NCI-H748 (cell line): ENCODE measurements around the gene PRKAR1B.

ENCODE experiments used
- DNase-seq: peaks from one replicate; lab custom pipeline; 2025; ENCODE audit not compliant: unreplicated experiment; lab: John Stamatoyannopoulos, UW

Gene PRKAR1B

GRCh38 chr7:698515-699475 is 28.3 kb downstream of the PRKAR1B start:
- no peak for DNase-seq

GRCh38 chr7:696812-697551 is 30.1 kb downstream of the PRKAR1B start:
- DNase-seq = no peak

DNA sequence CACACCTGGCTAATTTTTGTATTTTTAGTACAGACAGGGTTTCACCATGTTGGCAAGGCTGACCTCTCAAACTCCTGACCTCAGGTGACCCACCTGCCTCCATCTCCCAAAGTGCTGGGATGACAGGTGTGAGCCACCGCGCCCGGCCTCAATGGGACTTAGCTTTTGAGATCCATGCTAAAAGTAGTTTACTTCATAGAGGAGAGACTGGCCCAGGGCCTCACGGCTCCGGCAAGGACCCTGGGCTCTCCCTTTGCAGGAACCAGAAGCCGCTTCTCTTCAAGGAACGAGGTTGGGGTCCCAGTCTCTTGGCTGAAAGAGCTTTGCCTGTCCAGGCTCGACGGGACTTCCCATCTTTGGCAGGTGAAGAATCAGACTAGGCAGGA is 30.7 kb downstream of the PRKAR1B start:
- DNase-seq = no peak

- DNase-seq = no peak
These were observed 33.8 kb downstream of the PRKAR1B start for GRCh38 chr7:693280-693679.

- DNase-seq = peak; percentile 50
These were observed 35.6 kb downstream of the PRKAR1B start for GRCh38 chr7:691361-692045.

- no peak for DNase-seq
These were observed 36.4 kb downstream of the PRKAR1B start for GRCh38 chr7:690478-691360.

- DNase-seq = no peak
These were observed 41.5 kb downstream of the PRKAR1B start for GRCh38 chr7:685540-685939.

- DNase-seq = no peak
These were observed 42.7 kb downstream of the PRKAR1B start for GRCh38 chr7:684416-684815.

DNA sequence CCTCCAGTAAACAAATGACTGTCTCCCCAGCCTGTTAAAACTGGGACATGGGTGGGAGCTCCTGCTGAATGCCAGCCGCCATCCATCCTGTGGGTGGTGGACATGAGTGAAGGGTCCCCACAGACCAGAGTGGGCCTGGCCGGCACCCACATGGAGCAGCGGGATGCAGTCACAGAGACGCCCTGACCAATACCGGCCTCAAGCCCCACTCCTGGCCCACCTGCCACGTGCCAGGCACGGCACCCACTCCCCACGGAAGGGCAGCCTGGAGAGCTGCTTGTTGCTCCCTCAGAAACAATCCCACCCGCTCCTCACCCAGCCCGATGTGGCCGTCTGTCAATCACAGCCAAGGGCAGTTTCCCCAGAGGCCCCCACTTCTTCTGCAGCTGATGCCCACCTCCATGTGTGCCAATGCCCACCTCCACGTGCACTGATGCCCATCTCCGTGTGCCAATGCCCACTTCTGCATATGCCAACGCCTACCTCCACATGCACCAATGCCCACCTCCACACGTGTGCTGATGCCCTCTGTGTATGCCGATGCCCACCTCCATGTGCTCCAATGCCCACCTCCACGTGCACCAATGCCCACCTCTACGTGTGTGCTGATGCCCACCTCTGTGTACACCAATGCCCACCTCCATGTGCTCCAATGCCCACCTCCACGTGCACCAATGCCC is 43.4 kb downstream of the PRKAR1B start:
- no peak for DNase-seq

DNA sequence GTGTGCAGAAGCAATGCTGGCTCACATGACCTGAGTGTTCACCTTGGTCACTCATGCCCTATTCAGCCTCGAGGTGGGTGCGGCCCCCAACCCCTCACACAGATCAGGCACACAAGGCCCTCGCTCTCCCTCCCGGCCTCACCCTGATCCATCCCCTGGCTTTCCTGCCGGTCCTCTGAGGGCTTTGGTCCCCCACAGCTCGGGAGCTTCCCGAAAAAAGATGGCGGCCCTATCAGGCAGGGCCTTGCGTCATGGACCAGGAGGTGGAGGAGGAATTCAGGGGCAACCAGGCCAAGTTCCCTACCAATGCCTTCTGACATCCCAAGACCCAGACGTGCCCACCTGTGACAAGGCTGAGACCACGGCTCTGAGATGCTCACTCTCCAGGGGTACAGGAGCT is 44.3 kb downstream of the PRKAR1B start:
- no peak for DNase-seq

- no peak for DNase-seq
These were observed 45.4 kb downstream of the PRKAR1B start for GRCh38 chr7:681551-682307.

- DNase-seq = no peak
These were observed 46.5 kb downstream of the PRKAR1B start for GRCh38 chr7:680411-681127.

GRCh38 chr7:676972-677385 is 50.1 kb downstream of the PRKAR1B start:
- no peak for DNase-seq

DNA sequence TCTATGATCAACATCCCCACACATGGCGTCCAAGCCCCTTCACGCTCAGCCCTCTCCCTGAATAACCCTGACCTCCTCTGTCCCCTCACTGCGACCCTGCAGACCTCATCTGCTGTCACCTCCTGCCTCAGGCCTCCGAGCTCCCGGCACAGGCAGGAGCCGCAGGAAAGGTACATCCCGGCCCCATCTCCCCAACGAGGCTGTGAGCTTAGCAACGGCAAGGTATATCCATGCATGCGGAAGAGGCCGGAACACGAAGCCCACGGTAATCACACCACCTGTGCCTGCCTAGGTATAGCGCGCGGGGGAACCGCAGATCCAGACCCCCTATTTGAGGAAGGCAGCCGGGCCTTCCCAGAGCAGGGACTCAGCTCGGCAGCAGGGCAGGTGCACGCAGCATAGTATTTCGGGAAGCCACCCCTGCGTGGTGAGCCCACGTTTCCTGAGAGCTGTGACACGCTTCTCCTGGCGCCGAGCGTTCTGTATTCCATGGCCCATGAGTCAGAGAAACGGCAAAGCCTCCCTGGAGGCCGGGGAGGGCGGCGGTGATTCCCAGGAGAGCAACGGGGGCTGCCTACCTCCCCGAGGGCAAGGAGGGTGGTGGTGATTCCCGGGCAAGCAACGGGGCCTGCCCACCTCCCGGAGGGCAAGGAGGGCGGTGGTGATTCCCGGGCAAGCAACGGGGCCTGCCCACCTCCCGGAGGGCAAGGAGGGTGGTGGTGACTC is 50.7 kb downstream of the PRKAR1B start:
- DNase-seq = no peak

DNA sequence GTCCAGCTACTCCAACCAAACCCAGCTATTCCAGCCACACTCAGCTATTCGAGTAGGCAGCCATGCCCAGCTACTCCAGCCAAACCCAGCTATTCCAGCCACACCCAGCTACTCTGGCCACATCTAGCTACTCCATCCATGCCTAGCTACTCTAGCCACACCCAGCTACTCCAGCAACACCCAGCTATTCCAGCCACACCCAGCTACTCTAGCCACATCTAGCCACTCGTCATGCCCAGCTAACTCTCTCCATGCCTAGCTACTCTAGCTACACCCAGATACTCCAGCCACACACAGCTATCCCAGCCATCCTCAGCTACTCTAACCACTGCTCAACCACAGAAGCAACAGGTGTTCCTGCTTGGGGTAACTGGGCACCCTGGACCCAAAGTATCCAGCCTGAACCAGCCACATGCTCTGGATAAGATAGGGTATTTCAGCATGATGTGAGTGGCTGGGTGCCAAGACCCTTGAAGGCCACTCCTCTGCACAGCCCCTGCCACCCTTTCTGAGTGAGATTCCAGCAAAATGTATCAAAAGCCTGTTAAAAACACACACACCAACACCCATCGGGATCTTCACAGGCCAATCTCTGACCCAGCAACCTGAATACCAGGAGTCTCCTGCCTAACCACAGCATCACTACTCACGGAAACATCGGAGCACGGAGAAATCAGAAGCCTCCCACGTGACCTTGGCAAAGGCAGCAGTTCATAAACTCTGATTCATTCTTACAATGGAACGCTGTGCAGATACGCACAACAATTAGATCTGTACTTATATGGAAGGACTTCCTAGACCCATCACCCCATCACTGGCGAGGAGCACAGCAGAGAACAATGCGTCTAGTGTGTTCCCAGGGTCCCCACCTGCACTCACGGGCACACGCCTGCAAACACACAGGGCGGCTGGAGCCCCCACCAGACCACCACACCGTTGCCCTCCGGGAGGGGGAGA is 52.3 kb downstream of the PRKAR1B start:
- DNase-seq = no peak

DNA sequence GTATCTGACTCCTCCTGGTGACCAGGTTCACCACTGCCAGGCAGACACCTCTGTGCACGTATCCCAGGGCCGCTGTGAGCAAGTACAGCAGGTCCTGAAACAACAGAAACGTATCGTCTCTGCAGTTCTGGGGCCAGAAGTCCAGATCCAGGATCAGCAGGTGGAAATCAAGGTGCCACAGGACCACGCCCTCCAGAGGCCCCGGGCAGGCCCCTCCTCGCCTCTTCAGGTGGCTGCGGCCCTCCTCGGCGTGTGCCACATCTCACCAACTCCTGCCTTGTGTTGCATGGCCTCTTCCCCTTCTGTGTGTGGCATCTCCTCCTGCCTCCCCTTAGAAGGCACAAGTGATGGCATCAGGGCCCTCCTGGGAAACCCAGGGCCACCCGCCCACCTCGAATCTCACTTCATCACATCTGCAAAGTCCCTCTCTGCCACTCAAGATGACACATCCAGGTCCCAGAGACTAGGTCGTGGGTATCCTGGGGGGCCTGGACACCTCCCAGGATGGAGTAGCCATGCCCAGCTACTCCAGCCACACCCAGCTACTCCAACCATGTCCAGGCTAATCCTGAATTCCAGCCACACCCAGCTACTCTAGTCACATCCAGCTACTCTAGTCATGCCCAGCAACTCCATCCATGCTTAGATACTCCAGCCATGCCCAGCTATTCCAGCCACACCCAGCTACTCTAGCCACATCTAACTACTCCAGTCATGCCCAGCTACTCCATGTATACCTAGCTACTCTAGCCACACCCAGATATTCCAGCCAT is 53.2 kb downstream of the PRKAR1B start:
- DNase-seq = no peak
